WI38 (cell line): ENCODE measurements around the gene TUBB1.
A peak's percentile ranks its signal among the peaks of the same experiment; 100 is the strongest.
"Not testable (repeated sequence)": the region's sequence is repeated elsewhere in the genome, so short reads cannot be mapped to it uniquely, and the experiment has no call there.

ENCODE experiments used
- H3K4me3 ChIP-seq: 2 replicates; pipeline ENCODE4 v1.5.1; 2011; ENCODE audit warnings: low read depth, mild to moderate bottlenecking, control low read depth, low read length
- CTCF ChIP-seq: IDR thresholded peaks from 2 replicates; pipeline ENCODE4 v1.5.1; 2012; ENCODE audit warnings: low read depth, mild to moderate bottlenecking, control low read depth, low read length

TUBB1 gene

GRCh38 chr20:58976061-58976730, 43.0 kb upstream of the TUBB1 start:
- no peak overlapping the region for H3K4me3 ChIP-seq
- no peak for TF ChIP-seq CTCF

GRCh38 chr20:58978351-58979190, 40.7 kb upstream of the TUBB1 start:
- no peak overlapping the region for H3K4me3 ChIP-seq
- TF ChIP-seq CTCF, result no peak

GRCh38 chr20:58980711-58981627, 38.3 kb upstream of the TUBB1 start, which contains the start of gene NELFCD:
Gene NELFCD (plus strand): TSS chr20:58981256. CDS start chr20:58981310, 54 bp downstream.
- peak within 1 kb of the TSS; percentile 76 for H3K4me3 ChIP-seq
- TF ChIP-seq CTCF, result no peak

GRCh38 chr20:58981628-58982364, 37.4 kb upstream of the TUBB1 start:
- H3K4me3 ChIP-seq, result peak overlapping the region; percentile 76
- TF ChIP-seq CTCF, result no peak

GRCh38 chr20:58982406-58983114, 36.7 kb upstream of the TUBB1 start:
- no peak overlapping the region for H3K4me3 ChIP-seq

GRCh38 chr20:58983115-58983468, 36.1 kb upstream of the TUBB1 start:
- not testable (repeated sequence) for H3K4me3 ChIP-seq

More at GRCh38 chr20:58982406-58983114, 36.7 kb upstream of the TUBB1 start:
- TF ChIP-seq CTCF, result no peak
